Parathyroid adenoma (tissue), 2 donors: ENCODE measurements around the gene SPAG17.

ENCODE experiments used
- H2AFZ ChIP-seq: fragments of 300-600 bp; sonication (generic); one replicate; pipeline ENCODE4 v1.7.0; 2017; ENCODE audit warnings: antibody characterized with exemption, mild to moderate bottlenecking
- H3K27ac ChIP-seq: fragments of 300-600 bp; sonication (generic); one replicate; pipeline ENCODE4 v1.7.0; 2017
- H3K27me3 ChIP-seq: fragments of 300-600 bp; sonication (generic); one replicate; pipeline ENCODE4 v1.7.0; 2017; ENCODE audit warnings: low read length; ENCODE audit not compliant: control insufficient read depth, insufficient read depth
- H3K36me3 ChIP-seq: fragments of 300-600 bp; sonication (generic); one replicate; pipeline ENCODE4 v1.7.0; 2017; ENCODE audit warnings: low read length; ENCODE audit not compliant: control insufficient read depth, insufficient read depth
- H3K4me1 ChIP-seq: fragments of 300-600 bp; sonication (generic); one replicate; pipeline ENCODE4 v1.7.0; 2017; ENCODE audit warnings: control low read depth
- H3K4me2 ChIP-seq: fragments of 300-600 bp; sonication (generic); one replicate; pipeline ENCODE4 v1.7.0; 2017; ENCODE audit warnings: low read length
- H3K4me3 ChIP-seq: fragments of 300-600 bp; sonication (generic); one replicate; pipeline ENCODE4 v1.7.0; 2017; ENCODE audit warnings: low read depth, low read length
- H3K79me2 ChIP-seq: fragments of 300-600 bp; sonication (generic); one replicate; pipeline ENCODE4 v1.7.0; 2017; ENCODE audit warnings: control low read depth
- H3K9ac ChIP-seq: fragments of 300-600 bp; sonication (generic); one replicate; pipeline ENCODE4 v1.7.0; 2017; ENCODE audit warnings: mild to moderate bottlenecking
- H3K9me3 ChIP-seq: fragments of 300-600 bp; sonication (generic); one replicate; pipeline ENCODE4 v1.7.0; 2017; ENCODE audit warnings: low read length; ENCODE audit not compliant: control insufficient read depth
- TF ChIP-seq, protein P1 (sequence below): fragments of 300-600 bp; sonication (generic); IDR thresholded peaks from one replicate; pipeline ENCODE4 v1.7.0; 2017; ENCODE audit warnings: antibody characterized with exemption, mild to moderate bottlenecking
- donor health status: primary hyperparathyroidism.

The SPAG17 gene

DNA sequence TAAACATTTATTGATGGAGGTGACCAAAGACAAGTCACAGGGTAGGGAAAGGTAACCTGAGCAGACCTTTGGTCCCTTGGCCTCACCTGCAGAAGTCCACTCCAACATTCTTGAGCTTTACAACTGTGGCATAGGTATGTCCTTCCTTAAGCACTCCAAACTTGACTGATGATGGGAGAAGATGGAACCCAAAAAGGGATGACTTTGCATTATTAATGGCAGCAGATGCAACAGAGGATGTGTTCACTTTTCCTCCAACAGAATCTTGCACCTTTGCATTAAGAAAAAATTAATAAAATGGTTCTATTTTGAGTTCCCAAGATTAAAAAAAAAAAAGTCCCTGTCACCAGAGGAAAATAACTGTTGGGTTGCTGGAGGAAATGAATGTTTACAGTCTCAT lies 213.3 kb downstream of the SPAG17 start:
- H3K4me2 ChIP-seq = no peak overlapping the region
- H3K36me3 ChIP-seq = no peaks in the 10 kb centered on the region
- no peak overlapping the region for H2AFZ ChIP-seq
- peaks cover 5% of the 10 kb centered on the region for H3K4me1 ChIP-seq
- TF ChIP-seq, protein P1, sequence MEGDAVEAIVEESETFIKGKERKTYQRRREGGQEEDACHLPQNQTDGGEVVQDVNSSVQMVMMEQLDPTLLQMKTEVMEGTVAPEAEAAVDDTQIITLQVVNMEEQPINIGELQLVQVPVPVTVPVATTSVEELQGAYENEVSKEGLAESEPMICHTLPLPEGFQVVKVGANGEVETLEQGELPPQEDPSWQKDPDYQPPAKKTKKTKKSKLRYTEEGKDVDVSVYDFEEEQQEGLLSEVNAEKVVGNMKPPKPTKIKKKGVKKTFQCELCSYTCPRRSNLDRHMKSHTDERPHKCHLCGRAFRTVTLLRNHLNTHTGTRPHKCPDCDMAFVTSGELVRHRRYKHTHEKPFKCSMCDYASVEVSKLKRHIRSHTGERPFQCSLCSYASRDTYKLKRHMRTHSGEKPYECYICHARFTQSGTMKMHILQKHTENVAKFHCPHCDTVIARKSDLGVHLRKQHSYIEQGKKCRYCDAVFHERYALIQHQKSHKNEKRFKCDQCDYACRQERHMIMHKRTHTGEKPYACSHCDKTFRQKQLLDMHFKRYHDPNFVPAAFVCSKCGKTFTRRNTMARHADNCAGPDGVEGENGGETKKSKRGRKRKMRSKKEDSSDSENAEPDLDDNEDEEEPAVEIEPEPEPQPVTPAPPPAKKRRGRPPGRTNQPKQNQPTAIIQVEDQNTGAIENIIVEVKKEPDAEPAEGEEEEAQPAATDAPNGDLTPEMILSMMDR = no peak
- H3K9ac ChIP-seq = no peak overlapping the region
- no peaks in the 10 kb centered on the region for H3K27me3 ChIP-seq
- H3K4me3 ChIP-seq = no peak overlapping the region
- no peak overlapping the region for H3K27ac ChIP-seq
- H3K9me3 ChIP-seq = no peaks in the 10 kb centered on the region
- H3K79me2 ChIP-seq = no peaks in the 10 kb centered on the region

DNA sequence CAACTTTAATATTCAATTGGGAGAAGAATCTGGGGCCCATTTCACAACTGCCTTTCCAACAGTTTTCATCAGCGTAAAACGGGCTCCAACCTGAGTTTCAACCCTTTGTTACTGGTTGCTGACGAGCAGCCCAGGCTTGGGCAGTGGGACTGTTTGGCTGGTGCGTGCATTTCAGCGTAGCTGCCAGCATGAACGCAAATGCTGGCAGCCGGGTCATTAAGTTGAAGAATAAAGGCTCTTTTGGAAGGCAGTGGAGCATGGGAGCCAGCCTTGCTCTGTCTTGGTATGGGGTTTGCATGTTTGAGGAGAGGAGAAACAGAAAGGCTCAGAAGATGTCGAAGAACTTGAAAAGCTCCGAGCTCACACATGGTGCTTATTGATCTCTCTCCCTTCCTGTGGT lies 214.8 kb downstream of the SPAG17 start:
- Histone ChIP-seq H3K36me3 (no peaks in the 10 kb centered on the region), H3K9ac (no peak overlapping the region), H2AFZ (peak overlapping the region; percentile 46), H3K79me2 (no peaks in the 10 kb centered on the region), H3K9me3 (no peaks in the 10 kb centered on the region), H3K27ac (peak overlapping the region; percentile 24), H3K4me3 (no peak overlapping the region), H3K4me1 (peaks cover 5% of the 10 kb centered on the region), H3K4me2 (no peak overlapping the region), H3K27me3 (no peaks in the 10 kb centered on the region)
- TF ChIP-seq, protein P1 = no peak

GRCh38 chr1:117967881-117968280 lies 217.1 kb downstream of the SPAG17 start:
- Histone ChIP-seq H3K4me3 (no peak overlapping the region), H3K9me3 (no peaks in the 10 kb centered on the region), H3K9ac (no peak overlapping the region), H3K4me1 (peaks cover 5% of the 10 kb centered on the region), H3K27me3 (no peaks in the 10 kb centered on the region), H3K79me2 (no peaks in the 10 kb centered on the region), H3K27ac (peak overlapping the region; percentile 24), H3K4me2 (no peak overlapping the region), H3K36me3 (no peaks in the 10 kb centered on the region), H2AFZ (no peak overlapping the region)
- TF ChIP-seq, protein P1 = no peak

GRCh38 chr1:117967477-117967876 lies 217.6 kb downstream of the SPAG17 start:
- Histone ChIP-seq H3K4me1 (peaks cover 5% of the 10 kb centered on the region), H3K79me2 (no peaks in the 10 kb centered on the region), H3K27ac (peak overlapping the region; percentile 24), H3K4me2 (no peak overlapping the region), H3K27me3 (no peaks in the 10 kb centered on the region), H3K36me3 (no peaks in the 10 kb centered on the region), H3K9me3 (no peaks in the 10 kb centered on the region), H3K4me3 (no peak overlapping the region), H3K9ac (no peak overlapping the region), H2AFZ (no peak overlapping the region)
- TF ChIP-seq, protein P1 = no peak

GRCh38 chr1:117964290-117965038 lies 220.6 kb downstream of the SPAG17 start:
- Histone ChIP-seq H3K79me2 (no peaks in the 10 kb centered on the region), H3K4me3 (no peak overlapping the region), H3K36me3 (no peaks in the 10 kb centered on the region), H3K4me2 (no peak overlapping the region), H3K9me3 (no peaks in the 10 kb centered on the region), H3K9ac (no peak overlapping the region), H2AFZ (no peak overlapping the region), H3K4me1 (no peaks in the 10 kb centered on the region), H3K27ac (no peak overlapping the region), H3K27me3 (no peaks in the 10 kb centered on the region)
- TF ChIP-seq, protein P1 = no peak
